Measurements from ENCODE around the gene UPK1A. TPM values are rescaled to one million over a fixed set of nuclear protein-coding genes. Genes with fewer than 3 reads are reported as not detected.

Gene UPK1A
- total and polyA plus RNA-seq, 10 of the 15 experiments (the other 5 are each of a cell fraction or from before 2014, with no cell fraction given) = 0.15 to 1.9 (median 0.26) TPM; not detected in 7

DNA sequence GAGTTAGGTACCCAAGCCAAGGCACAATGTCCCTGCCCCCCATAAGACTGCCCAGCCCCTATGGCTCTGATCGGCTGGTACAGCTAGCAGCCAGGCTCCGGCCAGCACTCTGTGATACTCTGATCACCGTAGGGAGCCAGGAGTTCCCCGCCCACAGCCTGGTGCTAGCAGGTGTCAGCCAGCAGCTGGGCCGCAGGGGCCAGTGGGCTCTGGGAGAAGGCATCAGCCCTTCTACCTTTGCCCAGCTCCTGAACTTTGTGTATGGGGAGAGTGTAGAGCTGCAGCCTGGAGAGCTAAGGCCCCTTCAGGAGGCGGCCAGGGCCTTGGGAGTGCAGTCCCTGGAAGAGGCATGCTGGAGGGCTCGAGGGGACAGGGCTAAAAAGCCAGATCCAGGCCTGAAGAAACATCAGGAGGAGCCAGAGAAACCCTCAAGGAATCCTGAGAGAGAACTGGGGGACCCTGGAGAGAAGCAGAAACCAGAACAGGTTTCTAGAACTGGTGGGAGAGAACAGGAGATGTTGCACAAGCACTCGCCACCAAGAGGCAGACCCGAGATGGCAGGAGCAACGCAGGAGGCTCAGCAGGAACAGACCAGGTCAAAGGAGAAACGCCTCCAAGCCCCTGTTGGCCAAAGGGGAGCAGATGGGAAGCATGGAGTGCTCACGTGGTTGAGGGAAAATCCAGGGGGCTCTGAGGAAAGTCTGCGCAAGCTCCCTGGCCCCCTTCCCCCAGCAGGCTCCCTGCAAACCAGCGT, 48.5 kb downstream of the UPK1A start (continued):
- TF ChIP-seq, protein P1, sequence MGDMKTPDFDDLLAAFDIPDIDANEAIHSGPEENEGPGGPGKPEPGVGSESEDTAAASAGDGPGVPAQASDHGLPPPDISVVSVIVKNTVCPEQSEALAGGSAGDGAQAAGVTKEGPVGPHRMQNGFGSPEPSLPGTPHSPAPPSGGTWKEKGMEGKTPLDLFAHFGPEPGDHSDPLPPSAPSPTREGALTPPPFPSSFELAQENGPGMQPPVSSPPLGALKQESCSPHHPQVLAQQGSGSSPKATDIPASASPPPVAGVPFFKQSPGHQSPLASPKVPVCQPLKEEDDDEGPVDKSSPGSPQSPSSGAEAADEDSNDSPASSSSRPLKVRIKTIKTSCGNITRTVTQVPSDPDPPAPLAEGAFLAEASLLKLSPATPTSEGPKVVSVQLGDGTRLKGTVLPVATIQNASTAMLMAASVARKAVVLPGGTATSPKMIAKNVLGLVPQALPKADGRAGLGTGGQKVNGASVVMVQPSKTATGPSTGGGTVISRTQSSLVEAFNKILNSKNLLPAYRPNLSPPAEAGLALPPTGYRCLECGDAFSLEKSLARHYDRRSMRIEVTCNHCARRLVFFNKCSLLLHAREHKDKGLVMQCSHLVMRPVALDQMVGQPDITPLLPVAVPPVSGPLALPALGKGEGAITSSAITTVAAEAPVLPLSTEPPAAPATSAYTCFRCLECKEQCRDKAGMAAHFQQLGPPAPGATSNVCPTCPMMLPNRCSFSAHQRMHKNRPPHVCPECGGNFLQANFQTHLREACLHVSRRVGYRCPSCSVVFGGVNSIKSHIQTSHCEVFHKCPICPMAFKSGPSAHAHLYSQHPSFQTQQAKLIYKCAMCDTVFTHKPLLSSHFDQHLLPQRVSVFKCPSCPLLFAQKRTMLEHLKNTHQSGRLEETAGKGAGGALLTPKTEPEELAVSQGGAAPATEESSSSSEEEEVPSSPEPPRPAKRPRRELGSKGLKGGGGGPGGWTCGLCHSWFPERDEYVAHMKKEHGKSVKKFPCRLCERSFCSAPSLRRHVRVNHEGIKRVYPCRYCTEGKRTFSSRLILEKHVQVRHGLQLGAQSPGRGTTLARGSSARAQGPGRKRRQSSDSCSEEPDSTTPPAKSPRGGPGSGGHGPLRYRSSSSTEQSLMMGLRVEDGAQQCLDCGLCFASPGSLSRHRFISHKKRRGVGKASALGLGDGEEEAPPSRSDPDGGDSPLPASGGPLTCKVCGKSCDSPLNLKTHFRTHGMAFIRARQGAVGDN (IDR thresholded peaks at IDR 0.05) = no peak
- TF ChIP-seq TCF12 (IDR thresholded peaks at IDR 0.05; ENCODE audit: low read depth, low read length) = peak; percentile 73
- no peak for TF ChIP-seq TBL1XR1 (IDR thresholded peaks at IDR 0.05; ENCODE audit: low read depth, low read length)
- TF ChIP-seq, protein P2, sequence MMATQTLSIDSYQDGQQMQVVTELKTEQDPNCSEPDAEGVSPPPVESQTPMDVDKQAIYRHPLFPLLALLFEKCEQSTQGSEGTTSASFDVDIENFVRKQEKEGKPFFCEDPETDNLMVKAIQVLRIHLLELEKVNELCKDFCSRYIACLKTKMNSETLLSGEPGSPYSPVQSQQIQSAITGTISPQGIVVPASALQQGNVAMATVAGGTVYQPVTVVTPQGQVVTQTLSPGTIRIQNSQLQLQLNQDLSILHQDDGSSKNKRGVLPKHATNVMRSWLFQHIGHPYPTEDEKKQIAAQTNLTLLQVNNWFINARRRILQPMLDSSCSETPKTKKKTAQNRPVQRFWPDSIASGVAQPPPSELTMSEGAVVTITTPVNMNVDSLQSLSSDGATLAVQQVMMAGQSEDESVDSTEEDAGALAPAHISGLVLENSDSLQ (IDR thresholded peaks at IDR 0.05) = no peak
- no peak for TF ChIP-seq NFYB (IDR thresholded peaks at IDR 0.05; ENCODE audit: insufficient read depth, low read depth, low read length)
- TF ChIP-seq STAT1 (conservative IDR thresholded peaks at IDR 0.05) = no peak
- TF ChIP-seq GATAD2B (conservative IDR thresholded peaks at IDR 0.05; ENCODE audit: low read depth) = no peak
- no peak for TF ChIP-seq BACH1 (IDR thresholded peaks at IDR 0.05; ENCODE audit: borderline replicate concordance)
- no peak for TF ChIP-seq MEF2B (IDR thresholded peaks at IDR 0.05; ENCODE audit: partially characterized antibody, poor library complexity, severe bottlenecking)
- no peak for TF ChIP-seq WRNIP1 (IDR thresholded peaks at IDR 0.05; ENCODE audit: borderline replicate concordance, low read depth, low read length)
- no peak for TF ChIP-seq RB1 (IDR thresholded peaks at IDR 0.05; ENCODE audit: borderline replicate concordance)
- no peak for TF ChIP-seq CHD2 (IDR thresholded peaks at IDR 0.05; ENCODE audit: borderline replicate concordance, low read depth, low read length)
- TF ChIP-seq POLR2AphosphoS2 (IDR thresholded peaks at IDR 0.05; ENCODE audit: low read depth, low read length) = no peak; the same call in 1 of the 2 replicates
- TF ChIP-seq HDGF (IDR thresholded peaks at IDR 0.05) = no peak
- TF ChIP-seq POU2F2 (IDR thresholded peaks at IDR 0.05; ENCODE audit: borderline replicate concordance, low read depth, low read length) = no peak
- 0 out of 2 replicates have a peak, but pooled peaks have one; percentile 38 for TF ChIP-seq CBFB (IDR thresholded peaks at IDR 0.05; ENCODE audit: low read depth)
- peak; percentile 50; the same call in 1 of the 2 replicates for TF ChIP-seq YY1 (IDR thresholded peaks at IDR 0.05; ENCODE audit: low read depth, low read length)
- TF ChIP-seq, protein P3, sequence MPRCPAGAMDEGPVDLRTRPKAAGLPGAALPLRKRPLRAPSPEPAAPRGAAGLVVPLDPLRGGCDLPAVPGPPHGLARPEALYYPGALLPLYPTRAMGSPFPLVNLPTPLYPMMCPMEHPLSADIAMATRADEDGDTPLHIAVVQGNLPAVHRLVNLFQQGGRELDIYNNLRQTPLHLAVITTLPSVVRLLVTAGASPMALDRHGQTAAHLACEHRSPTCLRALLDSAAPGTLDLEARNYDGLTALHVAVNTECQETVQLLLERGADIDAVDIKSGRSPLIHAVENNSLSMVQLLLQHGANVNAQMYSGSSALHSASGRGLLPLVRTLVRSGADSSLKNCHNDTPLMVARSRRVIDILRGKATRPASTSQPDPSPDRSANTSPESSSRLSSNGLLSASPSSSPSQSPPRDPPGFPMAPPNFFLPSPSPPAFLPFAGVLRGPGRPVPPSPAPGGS (IDR thresholded peaks at IDR 0.05; ENCODE audit: borderline replicate concordance, insufficient read depth, low read depth, low read length, poor library complexity, severe bottlenecking) = no peak
- TF ChIP-seq, protein P4, sequence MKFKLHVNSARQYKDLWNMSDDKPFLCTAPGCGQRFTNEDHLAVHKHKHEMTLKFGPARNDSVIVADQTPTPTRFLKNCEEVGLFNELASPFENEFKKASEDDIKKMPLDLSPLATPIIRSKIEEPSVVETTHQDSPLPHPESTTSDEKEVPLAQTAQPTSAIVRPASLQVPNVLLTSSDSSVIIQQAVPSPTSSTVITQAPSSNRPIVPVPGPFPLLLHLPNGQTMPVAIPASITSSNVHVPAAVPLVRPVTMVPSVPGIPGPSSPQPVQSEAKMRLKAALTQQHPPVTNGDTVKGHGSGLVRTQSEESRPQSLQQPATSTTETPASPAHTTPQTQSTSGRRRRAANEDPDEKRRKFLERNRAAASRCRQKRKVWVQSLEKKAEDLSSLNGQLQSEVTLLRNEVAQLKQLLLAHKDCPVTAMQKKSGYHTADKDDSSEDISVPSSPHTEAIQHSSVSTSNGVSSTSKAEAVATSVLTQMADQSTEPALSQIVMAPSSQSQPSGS (IDR thresholded peaks at IDR 0.05; ENCODE audit: low read length) = no peak
- TF ChIP-seq ZNF274 (IDR thresholded peaks at IDR 0.05; ENCODE audit: insufficient read depth, insufficient read length) = no peak
- no peak for TF ChIP-seq SREBF2 (IDR thresholded peaks at IDR 0.05; ENCODE audit: low read length)
- TF ChIP-seq SIX5 (IDR thresholded peaks at IDR 0.05; ENCODE audit: low read depth, low read length, severe bottlenecking) = no peak
